Esophagus squamous epithelium (tissue), 4 donors: ENCODE measurements around the gene LRP1.
A peak's percentile ranks its signal among the peaks of the same experiment; 100 is the strongest.

Source experiments
- POLR2A ChIP-seq, 4 donors: fragments of 450-650 bp; IDR thresholded peaks; one replicate each; pipeline ENCODE4 v1.6.1; 2017; ENCODE audit warnings: antibody characterized with exemption in 4 of 4, mild to moderate bottlenecking in 4 of 4, moderate library complexity in 3 of 4
- TF ChIP-seq, protein P1 (sequence below), 6 experiments: fragments of 450-650 bp in 4 of 6; fragments of 200-600 bp in 2 of 6; sonication (generic) in 2 of 6; IDR thresholded peaks; one replicate each; pipeline ENCODE4 v1.5.1; 2016 to 2019; ENCODE audit warnings: antibody characterized with exemption in 6 of 6, mild to moderate bottlenecking in 4 of 6, moderate library complexity in 4 of 6

GRCh38 chr12:57214398-57214781 lies 86.1 kb downstream of the LRP1 start:
- TF ChIP-seq, protein P1, sequence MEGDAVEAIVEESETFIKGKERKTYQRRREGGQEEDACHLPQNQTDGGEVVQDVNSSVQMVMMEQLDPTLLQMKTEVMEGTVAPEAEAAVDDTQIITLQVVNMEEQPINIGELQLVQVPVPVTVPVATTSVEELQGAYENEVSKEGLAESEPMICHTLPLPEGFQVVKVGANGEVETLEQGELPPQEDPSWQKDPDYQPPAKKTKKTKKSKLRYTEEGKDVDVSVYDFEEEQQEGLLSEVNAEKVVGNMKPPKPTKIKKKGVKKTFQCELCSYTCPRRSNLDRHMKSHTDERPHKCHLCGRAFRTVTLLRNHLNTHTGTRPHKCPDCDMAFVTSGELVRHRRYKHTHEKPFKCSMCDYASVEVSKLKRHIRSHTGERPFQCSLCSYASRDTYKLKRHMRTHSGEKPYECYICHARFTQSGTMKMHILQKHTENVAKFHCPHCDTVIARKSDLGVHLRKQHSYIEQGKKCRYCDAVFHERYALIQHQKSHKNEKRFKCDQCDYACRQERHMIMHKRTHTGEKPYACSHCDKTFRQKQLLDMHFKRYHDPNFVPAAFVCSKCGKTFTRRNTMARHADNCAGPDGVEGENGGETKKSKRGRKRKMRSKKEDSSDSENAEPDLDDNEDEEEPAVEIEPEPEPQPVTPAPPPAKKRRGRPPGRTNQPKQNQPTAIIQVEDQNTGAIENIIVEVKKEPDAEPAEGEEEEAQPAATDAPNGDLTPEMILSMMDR (IDR thresholded peaks at IDR 0.05) = peak; percentile 65 to 81 (median 70)
- no peak for TF ChIP-seq POLR2A (IDR thresholded peaks at IDR 0.05)
